ENCODE results near the gene FANCL.

DNA sequence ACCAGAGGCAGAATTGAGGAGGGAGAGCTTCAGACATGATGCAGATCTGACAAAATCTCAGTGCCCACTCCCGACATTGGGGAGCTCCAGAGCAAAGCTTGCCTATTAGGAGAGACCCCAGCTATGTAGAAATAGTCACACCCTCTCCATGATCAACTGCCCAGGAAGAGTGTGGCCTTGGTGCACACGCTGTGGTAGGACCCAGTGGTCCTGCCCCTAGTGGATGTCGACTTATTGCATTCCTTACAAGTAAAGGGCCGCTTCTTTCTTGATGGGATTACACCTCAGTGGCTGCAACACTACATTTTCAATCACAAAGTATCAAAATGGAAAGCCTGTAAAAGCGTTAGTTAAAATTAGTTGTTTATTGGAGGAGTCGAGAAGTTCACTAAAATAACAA lies 130.4 kb downstream of the FANCL start:
- TF ChIP-seq YY1 (IDR thresholded peaks at IDR 0.05; ENCODE audit: insufficient read depth, insufficient read length), result no peak
- TF ChIP-seq ZNF274 (IDR thresholded peaks at IDR 0.05; ENCODE audit: low read depth, low read length), result no peak
- TF ChIP-seq SUZ12 (IDR thresholded peaks at IDR 0.05; ENCODE audit: extremely low read depth, insufficient read depth, insufficient read length), result no peak
